Bronchial epithelial cell (primary cell): ENCODE data around the gene LPAR2. TPM values are rescaled to one million over a fixed set of nuclear protein-coding genes. Genes with fewer than 3 reads are reported as not detected.

Experiments used
- DNase-seq: peaks from one replicate; pipeline ENCODE4 v3.0.0-alpha.2; 2010; ENCODE audit warnings: low read depth
- FAIRE-seq: peaks from 2 replicates; lab custom pipeline; 2011; peaks lifted over from hg19 to GRCh38; lab: Jason Lieb, UNC
- H3K27me3 ChIP-seq: 2 replicates; pipeline ENCODE4 v1.5.1; 2011; ENCODE audit warnings: low read length; ENCODE audit not compliant: control insufficient read depth, insufficient read depth
- H3K36me3 ChIP-seq: 2 replicates; pipeline ENCODE4 v1.5.1; 2011; ENCODE audit warnings: low read length; ENCODE audit not compliant: control insufficient read depth, insufficient read depth
- H3K4me3 ChIP-seq: 2 replicates; pipeline ENCODE4 v1.5.1; 2011; ENCODE audit warnings: mild to moderate bottlenecking, low read depth, low read length, control low read depth
- total RNA-seq: library from RNA; depleted of rRNA; stranded (reverse); fragments of >200 nt; gene quantifications from 2 replicates; pipeline ENCODE4 v1.2.1, GENCODE V29; 2014
- TF ChIP-seq, protein P1 (sequence below): IDR thresholded peaks from 2 replicates; pipeline ENCODE4 v1.5.1; 2011; ENCODE audit warnings: mild to moderate bottlenecking, moderate library complexity, low read length, control low read depth, inconsistent platforms; ENCODE audit not compliant: insufficient read depth, severe bottlenecking

Gene LPAR2
- 5.5 and 5.6 TPM in 2 replicates for total RNA-seq

- TF ChIP-seq, protein P1, sequence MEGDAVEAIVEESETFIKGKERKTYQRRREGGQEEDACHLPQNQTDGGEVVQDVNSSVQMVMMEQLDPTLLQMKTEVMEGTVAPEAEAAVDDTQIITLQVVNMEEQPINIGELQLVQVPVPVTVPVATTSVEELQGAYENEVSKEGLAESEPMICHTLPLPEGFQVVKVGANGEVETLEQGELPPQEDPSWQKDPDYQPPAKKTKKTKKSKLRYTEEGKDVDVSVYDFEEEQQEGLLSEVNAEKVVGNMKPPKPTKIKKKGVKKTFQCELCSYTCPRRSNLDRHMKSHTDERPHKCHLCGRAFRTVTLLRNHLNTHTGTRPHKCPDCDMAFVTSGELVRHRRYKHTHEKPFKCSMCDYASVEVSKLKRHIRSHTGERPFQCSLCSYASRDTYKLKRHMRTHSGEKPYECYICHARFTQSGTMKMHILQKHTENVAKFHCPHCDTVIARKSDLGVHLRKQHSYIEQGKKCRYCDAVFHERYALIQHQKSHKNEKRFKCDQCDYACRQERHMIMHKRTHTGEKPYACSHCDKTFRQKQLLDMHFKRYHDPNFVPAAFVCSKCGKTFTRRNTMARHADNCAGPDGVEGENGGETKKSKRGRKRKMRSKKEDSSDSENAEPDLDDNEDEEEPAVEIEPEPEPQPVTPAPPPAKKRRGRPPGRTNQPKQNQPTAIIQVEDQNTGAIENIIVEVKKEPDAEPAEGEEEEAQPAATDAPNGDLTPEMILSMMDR = no peak
- H3K4me3 ChIP-seq = peak within 1 kb of the TSS; percentile 66
- FAIRE-seq = no peak
- H3K36me3 ChIP-seq = peaks cover 3% of the 10 kb centered on the region
- no peak for DNase-seq
- H3K27me3 ChIP-seq = no peaks in the 10 kb centered on the region
Measured at GRCh38 chr19:19627621-19628500, at the start of gene LPAR2. LPAR2 (minus strand) TSS chr19:19628220; CDS start chr19:19627275, 945 bp downstream.

DNA sequence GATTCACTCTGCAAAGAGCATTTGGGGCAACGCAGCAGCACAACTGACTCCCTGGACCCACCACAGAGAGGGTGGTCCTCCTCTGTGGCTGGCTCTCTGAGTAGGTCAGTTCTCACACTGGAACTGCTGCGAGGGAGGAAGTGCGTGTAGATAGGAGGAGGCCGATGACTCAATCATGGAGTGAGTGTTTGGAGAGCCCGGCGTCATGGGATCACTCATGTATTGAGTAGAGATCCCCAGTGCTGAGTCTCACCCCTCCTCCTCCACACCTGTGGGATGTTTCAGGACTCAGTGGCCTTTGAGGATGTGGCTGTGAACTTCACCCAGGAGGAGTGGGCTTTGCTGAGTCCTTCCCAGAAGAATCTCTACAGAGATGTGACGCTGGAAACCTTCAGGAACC is 49.6 kb upstream of the LPAR2 start:
- TF ChIP-seq, protein P1 = no peak
- no peak for DNase-seq
- H3K36me3 ChIP-seq = peaks cover 14% of the 10 kb centered on the region
- H3K27me3 ChIP-seq = no peaks in the 10 kb centered on the region
- FAIRE-seq = no peak
- no peak overlapping the region for H3K4me3 ChIP-seq

DNA sequence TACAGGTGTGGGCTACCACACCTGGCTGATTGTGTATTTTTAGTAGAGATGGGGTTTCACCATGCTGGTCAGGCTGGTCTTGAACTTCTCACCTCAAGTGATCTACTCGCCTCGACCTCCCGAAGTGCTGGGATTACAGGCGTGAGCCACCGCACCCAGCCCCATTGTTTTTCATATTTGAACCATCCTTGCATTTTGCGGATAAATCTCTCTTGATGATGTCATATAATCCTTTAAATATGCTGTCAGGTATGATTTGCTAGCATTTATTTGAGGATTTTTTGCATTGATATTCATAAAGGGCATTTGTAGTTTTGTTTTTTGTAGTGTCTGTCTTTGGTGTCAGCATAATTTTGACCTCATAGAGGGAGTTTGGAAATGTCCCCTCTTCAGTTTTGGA is 46.3 kb upstream of the LPAR2 start:
- Histone ChIP-seq H3K27me3 (no peaks in the 10 kb centered on the region), H3K4me3 (no peak overlapping the region), H3K36me3 (peaks cover 12% of the 10 kb centered on the region)
- FAIRE-seq (no peak), DNase-seq (no peak)
- TF ChIP-seq, protein P1 = no peak

DNA sequence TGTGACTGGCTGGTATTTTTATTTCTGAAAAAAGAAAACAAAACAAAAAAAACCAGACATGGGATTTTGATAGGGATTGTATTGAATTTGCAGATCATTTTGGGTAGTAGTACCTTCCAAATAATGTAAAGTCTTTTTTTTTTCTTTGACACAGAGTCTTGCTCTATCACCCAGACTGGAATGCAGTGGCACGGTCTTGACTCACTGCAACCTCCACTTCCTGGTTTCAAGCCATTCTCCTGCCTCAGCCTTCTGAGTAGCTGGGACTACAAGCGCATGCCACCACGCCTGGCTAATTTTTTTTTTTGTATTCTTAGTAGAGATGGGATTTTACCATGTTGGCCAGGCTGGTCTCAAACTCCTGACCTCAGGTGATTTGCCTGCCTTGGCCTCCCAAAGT is 44.8 kb upstream of the LPAR2 start:
- FAIRE-seq (no peak), DNase-seq (no peak)
- Histone ChIP-seq H3K4me3 (no peak overlapping the region), H3K36me3 (peaks cover 9% of the 10 kb centered on the region), H3K27me3 (no peaks in the 10 kb centered on the region)
- TF ChIP-seq, protein P1 = no peak

DNA sequence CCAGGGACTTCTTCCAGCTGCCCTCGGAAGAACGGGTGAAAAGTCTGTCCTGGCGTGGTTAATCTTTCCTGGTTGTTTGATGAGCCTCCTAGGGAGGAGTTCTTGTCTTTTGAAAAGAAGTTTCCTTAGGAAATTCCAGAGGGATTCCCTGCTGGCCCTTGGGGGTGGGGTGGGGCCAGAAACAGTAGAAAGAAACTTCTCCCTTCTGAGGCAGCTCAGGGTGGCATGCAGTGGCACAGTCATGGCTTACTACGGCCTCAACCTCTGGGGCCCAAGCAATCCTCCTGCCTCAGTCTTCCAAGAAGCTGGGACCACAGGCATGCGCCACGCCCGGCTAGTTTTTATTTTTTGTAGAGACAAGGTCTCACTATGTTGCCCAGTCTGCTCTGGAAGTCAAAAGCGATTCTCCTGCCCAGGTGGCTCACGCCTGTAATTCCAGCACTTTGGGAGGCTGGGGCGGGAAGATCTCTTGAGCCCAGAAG is 42.1 kb upstream of the LPAR2 start:
- TF ChIP-seq, protein P1 = no peak
- no peak for DNase-seq
- FAIRE-seq = no peak

More for the DNA sequence above, 42.1 kb upstream of the LPAR2 start:
- Histone ChIP-seq H3K4me3 (no peak overlapping the region), H3K27me3 (no peaks in the 10 kb centered on the region), H3K36me3 (no peaks in the 10 kb centered on the region)
